ENCODE data around the gene LAD1. TPM values are rescaled to one million over a fixed set of nuclear protein-coding genes. Genes with fewer than 3 reads are reported as not detected.

The LAD1 gene
- total and polyA plus RNA-seq, 2 of the 4 experiments (the other 2 are of a cell fraction) = under 0.01 to 0.07 TPM

DNA sequence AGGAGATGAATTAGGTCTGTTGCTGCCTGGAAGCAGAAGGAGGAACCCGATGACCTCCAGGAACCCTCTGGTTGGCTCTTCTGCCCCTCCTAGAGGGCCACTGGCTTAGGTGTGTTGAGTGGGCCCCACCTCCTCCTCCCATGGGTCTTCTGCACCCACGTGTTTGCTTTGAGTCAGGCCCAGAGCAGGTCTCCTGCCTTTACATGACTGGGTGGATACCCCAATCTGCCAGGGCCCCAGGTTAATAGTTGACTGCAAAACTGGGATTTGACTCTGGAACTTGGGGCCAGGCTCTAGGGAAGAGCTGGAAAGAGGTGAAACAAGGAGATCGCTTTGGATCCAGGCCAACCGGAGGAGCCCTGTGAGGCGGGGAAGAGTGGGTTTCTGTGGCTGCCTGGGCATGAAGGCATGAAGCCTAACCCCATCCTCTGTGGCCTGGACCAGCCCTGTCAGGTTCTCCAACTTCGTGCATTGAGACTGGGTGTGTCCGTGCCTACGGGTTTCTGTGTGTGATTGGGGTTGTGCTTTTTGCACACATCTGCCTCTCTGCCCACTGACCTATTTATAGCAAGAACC is 7.8 kb upstream of the LAD1 start:
- H3K27ac ChIP-seq (ENCODE audit: insufficient read depth, low read length) = no peak overlapping the region
- no peak overlapping the region for H2AK5ac ChIP-seq (ENCODE audit: low read depth, low read length)
- intact Hi-C loops (cut with micrococcal nuclease) = loop anchor here (5.0 kb wide), 1 partner anchor 435 kb away; no protein-coding TSS in a partner anchor
- H3K36me3 ChIP-seq (ENCODE audit: control insufficient read depth, insufficient read depth, low read length) = no peaks in the 10 kb centered on the region
- H3K4me2 ChIP-seq (ENCODE audit: low read depth, low read length) = no peak overlapping the region
- no peak overlapping the region for H3K4me3 ChIP-seq (ENCODE audit: insufficient read depth, low read depth, low read length)
- no peaks in the 10 kb centered on the region for H3K9me1 ChIP-seq (ENCODE audit: insufficient read depth, low read length)
- peaks cover 59% of the 10 kb centered on the region for H3K27me3 ChIP-seq (ENCODE audit: control insufficient read depth, insufficient read depth, low read length)
- BruUV-seq (replicated peaks) = no TSS peak
- no peak overlapping the region for H2BK120ac ChIP-seq (ENCODE audit: low read depth, low read length)
- no peaks in the 10 kb centered on the region for H4K20me1 ChIP-seq (ENCODE audit: insufficient read depth, low read length)
- DNase-seq = no peak
- no peak overlapping the region for H4K91ac ChIP-seq (ENCODE audit: insufficient read depth, low read depth, low read length)
- H4K5ac ChIP-seq (ENCODE audit: low read depth, low read length) = no peak overlapping the region
- no peak overlapping the region for H3K14ac ChIP-seq (replicated peaks; ENCODE audit: low read depth, low read length)
- H3K79me1 ChIP-seq (ENCODE audit: low read depth in 1 of 2, low read length in 2 of 2) = no peaks in the 10 kb centered on the region
- ChIA-PET CTCF (interaction anchor here (0.6 to 1.2 kb wide), 4 partner anchors 29 to 153 kb away, joined by 3 to 5 read pairs (median 4); no protein-coding TSS in a partner anchor), POLR2A (ENCODE audit: unreplicated experiment) (no interaction called here)
- no peak overlapping the region for H3K56ac ChIP-seq (ENCODE audit: extremely low read depth, insufficient read depth, low read length)
- in situ Hi-C loops (cut with MboI; ENCODE audit: low sequenced_read_pairs) = no loop called here
- no peaks in the 10 kb centered on the region for H3K4me1 ChIP-seq (ENCODE audit: control insufficient read depth, insufficient read depth, low read length)
- no peak overlapping the region for H3K9ac ChIP-seq (ENCODE audit: low read depth, low read length)
- no peak overlapping the region for H3K18ac ChIP-seq (ENCODE audit: low read depth, low read length)
- dilution Hi-C loops (cut with HindIII; ENCODE audit: low sequenced_read_pairs, unreplicated experiment) = no loop called here
- H2BK5ac ChIP-seq (ENCODE audit: low read depth, low read length, poor library complexity, severe bottlenecking) = no peak overlapping the region
- H3K4ac ChIP-seq (ENCODE audit: low read depth, low read length) = no peak overlapping the region
- H3K9me3 ChIP-seq (ENCODE audit: control insufficient read depth, insufficient read depth, low read length) = no peaks in the 10 kb centered on the region
- H2BK15ac ChIP-seq (ENCODE audit: low read depth, low read length) = no peak overlapping the region
- H2BK20ac ChIP-seq (ENCODE audit: low read depth, low read length) = no peak overlapping the region
- H2AFZ ChIP-seq (replicated peaks; ENCODE audit: low read length, poor library complexity) = no peak overlapping the region
- no peak overlapping the region for H3K23ac ChIP-seq (ENCODE audit: low read depth, low read length)
- no CpG with 5 or more reads among the region's 8 CpGs for WGBS, 2 experiments (ENCODE audit: extremely low coverage in 2 of 2, insufficient read length in 1 of 2)
- TF ChIP-seq, protein P1, sequence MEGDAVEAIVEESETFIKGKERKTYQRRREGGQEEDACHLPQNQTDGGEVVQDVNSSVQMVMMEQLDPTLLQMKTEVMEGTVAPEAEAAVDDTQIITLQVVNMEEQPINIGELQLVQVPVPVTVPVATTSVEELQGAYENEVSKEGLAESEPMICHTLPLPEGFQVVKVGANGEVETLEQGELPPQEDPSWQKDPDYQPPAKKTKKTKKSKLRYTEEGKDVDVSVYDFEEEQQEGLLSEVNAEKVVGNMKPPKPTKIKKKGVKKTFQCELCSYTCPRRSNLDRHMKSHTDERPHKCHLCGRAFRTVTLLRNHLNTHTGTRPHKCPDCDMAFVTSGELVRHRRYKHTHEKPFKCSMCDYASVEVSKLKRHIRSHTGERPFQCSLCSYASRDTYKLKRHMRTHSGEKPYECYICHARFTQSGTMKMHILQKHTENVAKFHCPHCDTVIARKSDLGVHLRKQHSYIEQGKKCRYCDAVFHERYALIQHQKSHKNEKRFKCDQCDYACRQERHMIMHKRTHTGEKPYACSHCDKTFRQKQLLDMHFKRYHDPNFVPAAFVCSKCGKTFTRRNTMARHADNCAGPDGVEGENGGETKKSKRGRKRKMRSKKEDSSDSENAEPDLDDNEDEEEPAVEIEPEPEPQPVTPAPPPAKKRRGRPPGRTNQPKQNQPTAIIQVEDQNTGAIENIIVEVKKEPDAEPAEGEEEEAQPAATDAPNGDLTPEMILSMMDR (conservative IDR thresholded peaks at IDR 0.05; ENCODE audit: low read depth, low read length) = no peak
- TF ChIP-seq, protein P2, sequence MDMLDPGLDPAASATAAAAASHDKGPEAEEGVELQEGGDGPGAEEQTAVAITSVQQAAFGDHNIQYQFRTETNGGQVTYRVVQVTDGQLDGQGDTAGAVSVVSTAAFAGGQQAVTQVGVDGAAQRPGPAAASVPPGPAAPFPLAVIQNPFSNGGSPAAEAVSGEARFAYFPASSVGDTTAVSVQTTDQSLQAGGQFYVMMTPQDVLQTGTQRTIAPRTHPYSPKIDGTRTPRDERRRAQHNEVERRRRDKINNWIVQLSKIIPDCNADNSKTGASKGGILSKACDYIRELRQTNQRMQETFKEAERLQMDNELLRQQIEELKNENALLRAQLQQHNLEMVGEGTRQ (IDR thresholded peaks at IDR 0.05; ENCODE audit: low read depth, low read length) = no peak
- TF ChIP-seq, protein P3, sequence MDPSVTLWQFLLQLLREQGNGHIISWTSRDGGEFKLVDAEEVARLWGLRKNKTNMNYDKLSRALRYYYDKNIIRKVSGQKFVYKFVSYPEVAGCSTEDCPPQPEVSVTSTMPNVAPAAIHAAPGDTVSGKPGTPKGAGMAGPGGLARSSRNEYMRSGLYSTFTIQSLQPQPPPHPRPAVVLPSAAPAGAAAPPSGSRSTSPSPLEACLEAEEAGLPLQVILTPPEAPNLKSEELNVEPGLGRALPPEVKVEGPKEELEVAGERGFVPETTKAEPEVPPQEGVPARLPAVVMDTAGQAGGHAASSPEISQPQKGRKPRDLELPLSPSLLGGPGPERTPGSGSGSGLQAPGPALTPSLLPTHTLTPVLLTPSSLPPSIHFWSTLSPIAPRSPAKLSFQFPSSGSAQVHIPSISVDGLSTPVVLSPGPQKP (IDR thresholded peaks at IDR 0.05; ENCODE audit: borderline replicate concordance, low read depth, low read length) = no peak
- TF ChIP-seq RAD21 (IDR thresholded peaks at IDR 0.05; ENCODE audit: low read length) (no peak), RFX5 (IDR thresholded peaks at IDR 0.05; ENCODE audit: low read depth, low read length) (no peak), CEBPB (IDR thresholded peaks at IDR 0.05; ENCODE audit: low read depth, low read length) (no peak), FOS (IDR thresholded peaks at IDR 0.05; ENCODE audit: low read depth, low read length) (no peak), NFE2L2 (IDR thresholded peaks at IDR 0.05; ENCODE audit: low read depth, low read length) (no peak), POLR2A (IDR thresholded peaks at IDR 0.05; ENCODE audit: low read depth, low read length) (no peak)
- no peak for ATAC-seq (ENCODE audit: low read depth)
- H2AK9ac ChIP-seq (replicated peaks; ENCODE audit: low read depth, low read length, poor library complexity) = no peak overlapping the region
- no peak overlapping the region for H4K8ac ChIP-seq (ENCODE audit: low read depth in 2 of 2, low read length in 2 of 2)
